Body of pancreas (tissue), 4 donors: ENCODE results near the gene ATXN1. TPM values are rescaled to one million over a fixed set of nuclear protein-coding genes. Genes with fewer than 3 reads are reported as not detected.

Experiments used
- ATAC-seq: fragments of 150-250 bp; one replicate; pipeline ENCODE4 v1.9.1; 2016
- DNase-seq, 4 donors: peaks; one replicate each; pipeline ENCODE4 v3.0.0-alpha.2; 2019
- H3K27ac ChIP-seq, 4 donors: fragments of 200-600 bp; sonication (generic); 1 replicate in 3 of 4; 2 replicates in 1 of 4; pipeline versions ENCODE4 v1.5.1 to v1.6.1; 2016 to 2019; ENCODE audit warnings: mild to moderate bottlenecking in 1 of 4, mixed read lengths in 1 of 4, moderate library complexity in 1 of 4
- H3K27me3 ChIP-seq, 2 donors: fragments of 200-600 bp; sonication (generic); one replicate each; pipeline ENCODE4 v1.6.0; 2016; ENCODE audit warnings: mild to moderate bottlenecking in 1 of 2
- H3K36me3 ChIP-seq, 2 donors: fragments of 200-600 bp; sonication (generic); replicated peaks in 1 of 2; 2 replicates each; pipeline ENCODE4 v1.5.1; 2016; ENCODE audit warnings: low read depth in 2 of 2; ENCODE audit not compliant: insufficient read depth in 1 of 2
- H3K4me1 ChIP-seq: fragments of 200-600 bp; sonication (generic); one replicate; pipeline ENCODE4 v1.6.0; 2016
- H3K4me3 ChIP-seq, 2 donors: fragments of 200-600 bp; sonication (generic); 1 replicate in 1 of 2; 2 replicates in 1 of 2; pipeline ENCODE4 v1.5.1; 2016 to 2019
- H3K9me3 ChIP-seq, 3 donors: fragments of 200-600 bp; sonication (generic); 1 replicate in 2 of 3; 2 replicates in 1 of 3; pipeline ENCODE4 v1.5.1; 2016
- POLR2A ChIP-seq, 3 donors: fragments of 450-650 bp; IDR thresholded peaks; one replicate each; pipeline ENCODE4 v1.6.1; 2016; ENCODE audit warnings: antibody characterized with exemption in 3 of 3, mild to moderate bottlenecking in 2 of 3
- WGBS, 2 donors: methylation state at CpG; one replicate each; pipeline ENCODE4 v1.1.5; 2017; 5-methylcytosine and 5-hydroxymethylcytosine counted together
- intact Hi-C: fragments of 100-400 bp; cut with DNase I; formaldehyde crosslinking; loops from one replicate; pipeline ENCODE4 v1.15.1; 2023
- total RNA-seq, 2 donors: library from RNA; depleted of rRNA; stranded (reverse); fragments of >200 nt; gene quantifications; one replicate each; pipeline ENCODE4 v1.1.0, GENCODE V29; 2016
- TF ChIP-seq, protein P1 (sequence below), 7 experiments: fragments of 450-650 bp in 4 of 7; fragments of 200-600 bp in 3 of 7; sonication (generic) in 3 of 7; IDR thresholded peaks; one replicate each; pipeline ENCODE4 v1.5.1; 2016 to 2019; ENCODE audit warnings: antibody characterized with exemption in 7 of 7

The ATXN1 gene
- total RNA-seq, 2 donors from 2014 or later, result 24.6 to 24.7 TPM

DNA sequence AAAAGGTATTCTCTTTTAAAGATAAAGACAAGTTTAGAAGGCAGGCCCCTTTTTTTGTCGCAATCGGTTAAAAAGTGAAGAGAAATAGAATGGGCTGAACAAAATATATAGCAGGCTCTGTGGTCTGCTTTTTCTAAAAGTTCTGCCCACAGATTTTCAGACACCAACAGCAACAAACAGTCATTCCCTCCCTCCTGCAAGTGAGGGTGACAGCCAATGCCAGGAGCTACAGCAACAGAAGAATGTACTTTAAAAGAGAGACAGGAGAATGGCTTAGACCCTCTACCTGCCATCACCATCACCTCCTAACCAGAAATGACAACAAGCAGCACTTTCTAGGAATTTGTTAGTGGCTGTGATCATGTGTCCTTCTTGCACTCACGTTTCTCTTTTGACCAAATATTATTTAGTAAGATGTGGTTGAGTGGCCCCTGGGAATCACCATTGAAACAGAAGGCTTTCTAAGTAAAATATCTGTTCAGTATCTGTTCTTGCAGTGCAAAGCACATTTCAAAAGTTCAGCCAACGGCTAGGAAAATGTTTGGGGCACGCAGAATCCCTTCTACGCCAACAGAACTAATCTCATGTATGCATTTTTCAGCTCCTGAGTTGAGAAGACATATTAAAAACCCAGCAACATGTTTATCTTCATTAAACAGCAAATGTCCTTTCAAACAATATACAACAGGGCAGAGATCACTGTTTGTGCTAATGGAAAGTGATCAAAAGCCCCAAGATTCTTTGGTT, 248.5 kb downstream of the ATXN1 start:
- Histone ChIP-seq H3K27me3 (no peaks in the 10 kb centered on the region), H3K9me3 (no peaks in the 10 kb centered on the region), H3K27ac (peak overlapping the region in 1 of 4 donors; percentile 13), H3K4me1 (peaks cover 18% of the 10 kb centered on the region), H3K36me3 (no peaks in the 10 kb centered on the region), H3K4me3 (no peak overlapping the region)
- ATAC-seq (no peak), DNase-seq (no peak)
- TF ChIP-seq, protein P1, sequence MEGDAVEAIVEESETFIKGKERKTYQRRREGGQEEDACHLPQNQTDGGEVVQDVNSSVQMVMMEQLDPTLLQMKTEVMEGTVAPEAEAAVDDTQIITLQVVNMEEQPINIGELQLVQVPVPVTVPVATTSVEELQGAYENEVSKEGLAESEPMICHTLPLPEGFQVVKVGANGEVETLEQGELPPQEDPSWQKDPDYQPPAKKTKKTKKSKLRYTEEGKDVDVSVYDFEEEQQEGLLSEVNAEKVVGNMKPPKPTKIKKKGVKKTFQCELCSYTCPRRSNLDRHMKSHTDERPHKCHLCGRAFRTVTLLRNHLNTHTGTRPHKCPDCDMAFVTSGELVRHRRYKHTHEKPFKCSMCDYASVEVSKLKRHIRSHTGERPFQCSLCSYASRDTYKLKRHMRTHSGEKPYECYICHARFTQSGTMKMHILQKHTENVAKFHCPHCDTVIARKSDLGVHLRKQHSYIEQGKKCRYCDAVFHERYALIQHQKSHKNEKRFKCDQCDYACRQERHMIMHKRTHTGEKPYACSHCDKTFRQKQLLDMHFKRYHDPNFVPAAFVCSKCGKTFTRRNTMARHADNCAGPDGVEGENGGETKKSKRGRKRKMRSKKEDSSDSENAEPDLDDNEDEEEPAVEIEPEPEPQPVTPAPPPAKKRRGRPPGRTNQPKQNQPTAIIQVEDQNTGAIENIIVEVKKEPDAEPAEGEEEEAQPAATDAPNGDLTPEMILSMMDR (IDR thresholded peaks at IDR 0.05), result no peak
- TF ChIP-seq POLR2A (IDR thresholded peaks at IDR 0.05), result no peak
- intact Hi-C loops, result no loop called here
- WGBS, 2 donors, result 85 to 87% methylated on average over 6 of the region's 6 CpGs

DNA sequence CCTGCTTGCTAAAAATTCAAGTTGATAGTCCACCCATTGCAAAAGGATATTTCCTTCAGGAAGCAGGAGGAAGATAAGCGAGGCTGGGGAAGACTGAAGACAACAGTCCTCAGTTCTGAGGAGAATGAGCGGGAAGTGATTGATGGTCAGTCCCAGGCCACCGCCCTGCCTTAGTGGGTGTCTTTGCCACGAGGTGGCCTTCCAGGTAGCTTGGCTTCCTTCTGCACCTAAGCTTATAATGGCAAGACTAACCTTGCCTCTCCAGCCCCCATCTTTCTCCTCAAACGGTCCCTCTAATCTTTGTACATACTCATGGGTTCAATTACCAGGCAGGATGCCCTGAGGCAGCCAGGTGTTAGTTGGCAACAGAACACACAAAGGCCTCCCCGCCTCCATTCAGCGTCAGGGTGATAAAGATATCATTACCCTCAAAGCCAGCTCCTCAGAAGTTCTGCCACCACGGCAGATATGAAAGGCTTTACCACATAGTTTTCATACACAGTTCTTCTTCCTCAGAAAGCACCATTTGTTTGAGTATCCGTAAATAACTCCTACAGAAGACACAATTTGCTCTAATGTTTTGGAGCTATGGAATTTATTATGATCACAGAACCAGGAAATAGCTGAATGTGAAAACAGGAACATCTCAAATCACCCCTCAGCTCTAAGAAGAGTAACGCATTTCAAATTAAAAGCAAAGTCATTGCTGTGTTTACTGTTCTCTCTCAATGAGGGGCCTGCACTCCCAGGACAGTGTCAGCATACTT, 249.4 kb downstream of the ATXN1 start:
- Histone ChIP-seq H3K4me3 (no peak overlapping the region), H3K27me3 (no peaks in the 10 kb centered on the region), H3K4me1 (peaks cover 18% of the 10 kb centered on the region), H3K9me3 (no peaks in the 10 kb centered on the region), H3K27ac (peak overlapping the region in 1 of 4 donors; percentile 13), H3K36me3 (no peaks in the 10 kb centered on the region)
- peak; percentile 33 to 80 (median 54) for DNase-seq
- peak; percentile 27 for ATAC-seq
- 38 to 47% methylated on average over 9 to 10 of the region's 10 CpGs for WGBS, 2 donors
- TF ChIP-seq POLR2A (IDR thresholded peaks at IDR 0.05), result no peak
- TF ChIP-seq, protein P1 (IDR thresholded peaks at IDR 0.05), result no peak
- intact Hi-C loops, result no loop called here

DNA sequence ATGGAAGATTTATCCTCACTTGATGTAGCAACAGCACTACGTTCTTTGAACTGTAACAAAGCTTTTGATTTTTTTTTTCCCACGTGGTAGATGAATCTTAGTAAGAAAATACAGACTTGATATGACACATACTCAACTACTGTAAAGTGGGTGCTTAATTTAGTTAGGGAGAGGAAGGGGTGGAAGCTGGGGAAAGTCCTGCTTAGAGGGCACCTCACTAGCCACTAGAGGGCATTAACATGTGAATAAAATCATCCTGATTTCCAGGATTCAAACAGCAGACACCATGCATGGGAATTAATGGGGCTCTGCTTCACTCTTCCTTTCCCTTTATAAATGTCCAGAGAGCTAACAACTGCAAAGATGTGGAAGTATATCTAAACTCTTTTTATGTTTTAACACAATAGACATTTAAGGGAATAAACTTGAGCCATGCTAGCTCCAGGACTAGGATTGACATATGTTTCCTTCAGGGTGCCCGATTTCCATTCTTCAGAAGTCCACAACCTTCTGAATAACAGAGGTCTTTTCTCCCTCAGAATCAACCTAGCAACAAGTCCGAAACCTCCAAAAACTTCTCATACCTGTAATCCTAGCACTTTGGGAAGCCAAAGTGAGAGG, 250.1 kb downstream of the ATXN1 start:
- WGBS, 2 donors, result 66 to 70% methylated on average over 4 of the region's 4 CpGs
- no peak overlapping the region for H3K27ac ChIP-seq
- ATAC-seq, result peak; percentile 53
- H3K36me3 ChIP-seq, result no peaks in the 10 kb centered on the region
- no peaks in the 10 kb centered on the region for H3K27me3 ChIP-seq
- no peak overlapping the region for H3K4me3 ChIP-seq
- TF ChIP-seq, protein P1 (IDR thresholded peaks at IDR 0.05), result peak; percentile 10 to 66 (median 55)
- TF ChIP-seq POLR2A (IDR thresholded peaks at IDR 0.05), result no peak
- intact Hi-C loops, result no loop called here
- H3K9me3 ChIP-seq, result no peaks in the 10 kb centered on the region
- peak in 2 of 4 donors; percentile 21 to 34 for DNase-seq
- peaks cover 18% of the 10 kb centered on the region for H3K4me1 ChIP-seq

DNA sequence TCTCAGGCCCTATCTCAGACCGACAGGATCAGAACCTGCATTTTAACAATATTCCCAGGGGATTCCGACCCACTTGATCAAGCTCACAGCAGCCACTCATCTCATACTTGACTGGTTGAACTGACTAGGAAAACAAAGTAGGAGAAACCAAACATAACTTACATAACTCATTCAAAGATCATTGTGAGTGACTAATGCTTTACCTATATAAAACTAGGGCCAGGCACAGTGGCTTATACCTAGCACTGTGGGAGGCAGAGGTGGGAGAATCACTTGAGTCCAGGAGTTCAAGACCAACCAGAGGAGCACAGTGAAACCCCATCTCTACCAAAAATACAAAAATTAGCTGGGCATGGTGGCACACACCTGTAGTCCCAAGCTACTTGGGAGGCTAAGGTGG, 251.0 kb downstream of the ATXN1 start:
- intact Hi-C loops, result no loop called here
- DNase-seq, result no peak
- H3K4me1 ChIP-seq, result peaks cover 18% of the 10 kb centered on the region
- no peaks in the 10 kb centered on the region for H3K36me3 ChIP-seq
- no peak overlapping the region for H3K4me3 ChIP-seq
- H3K27ac ChIP-seq, result no peak overlapping the region
- H3K27me3 ChIP-seq, result no peaks in the 10 kb centered on the region
- no peak for ATAC-seq
- TF ChIP-seq POLR2A (IDR thresholded peaks at IDR 0.05), result no peak
- TF ChIP-seq, protein P1 (IDR thresholded peaks at IDR 0.05), result no peak
- 80 to 91% methylated on average over 2 of the region's 2 CpGs for WGBS, 2 donors
- H3K9me3 ChIP-seq, result no peaks in the 10 kb centered on the region
